Peyer's patch (tissue), 4 donors: ENCODE data around the gene RAMP3. TPM values are rescaled to one million over a fixed set of nuclear protein-coding genes. Genes with fewer than 3 reads are reported as not detected.

Experiments used
- DNase-seq, 3 donors: peaks; one replicate each; pipeline ENCODE4 v3.0.0-alpha.2; 2017 to 2019
- H3K27ac ChIP-seq, 4 donors: fragments of 200-600 bp; sonication (generic); one replicate each; pipeline ENCODE4 v1.5.1; 2016 to 2019
- H3K27me3 ChIP-seq, 2 donors: fragments of 200-600 bp; sonication (generic); one replicate each; pipeline ENCODE4 v1.5.1; 2019
- H3K36me3 ChIP-seq, 3 donors: fragments of 200-600 bp; sonication (generic); one replicate each; pipeline ENCODE4 v1.5.1; 2016 to 2019
- H3K4me1 ChIP-seq, 4 donors: fragments of 200-600 bp; sonication (generic); one replicate each; pipeline ENCODE4 v1.5.1; 2016 to 2019
- H3K4me3 ChIP-seq, 4 donors: fragments of 200-600 bp; sonication (generic); 1 replicate in 3 of 4; 2 replicates in 1 of 4; pipeline ENCODE4 v1.5.1; 2016 to 2019; ENCODE audit warnings: mild to moderate bottlenecking in 1 of 4
- H3K9me3 ChIP-seq, 4 donors: fragments of 200-600 bp; sonication (generic); one replicate each; pipeline ENCODE4 v1.5.1; 2016 to 2019; ENCODE audit warnings: mild to moderate bottlenecking in 1 of 4
- POLR2A ChIP-seq, 2 donors: fragments of 450-650 bp; IDR thresholded peaks; one replicate each; pipeline ENCODE4 v1.5.1; 2017; ENCODE audit warnings: antibody characterized with exemption in 2 of 2, mild to moderate bottlenecking in 2 of 2, moderate library complexity in 2 of 2
- total RNA-seq, 4 donors: library from RNA; depleted of rRNA; stranded (reverse); fragments of >200 nt; gene quantifications; one replicate each; pipeline ENCODE4 v1.1.0, GENCODE V29; 2016
- TF ChIP-seq, protein P1 (sequence below), 6 experiments: fragments of 450-650 bp in 4 of 6; fragments of 200-600 bp in 2 of 6; sonication (generic) in 1 of 6; IDR thresholded peaks; one replicate each; pipeline ENCODE4 v1.5.1; 2017 to 2019; ENCODE audit warnings: antibody characterized with exemption in 6 of 6, mild to moderate bottlenecking in 3 of 6, moderate library complexity in 1 of 6

RAMP3 gene
- total RNA-seq, 4 donors from 2014 or later = 8.6 to 89.1 (median 20.1) TPM

DNA sequence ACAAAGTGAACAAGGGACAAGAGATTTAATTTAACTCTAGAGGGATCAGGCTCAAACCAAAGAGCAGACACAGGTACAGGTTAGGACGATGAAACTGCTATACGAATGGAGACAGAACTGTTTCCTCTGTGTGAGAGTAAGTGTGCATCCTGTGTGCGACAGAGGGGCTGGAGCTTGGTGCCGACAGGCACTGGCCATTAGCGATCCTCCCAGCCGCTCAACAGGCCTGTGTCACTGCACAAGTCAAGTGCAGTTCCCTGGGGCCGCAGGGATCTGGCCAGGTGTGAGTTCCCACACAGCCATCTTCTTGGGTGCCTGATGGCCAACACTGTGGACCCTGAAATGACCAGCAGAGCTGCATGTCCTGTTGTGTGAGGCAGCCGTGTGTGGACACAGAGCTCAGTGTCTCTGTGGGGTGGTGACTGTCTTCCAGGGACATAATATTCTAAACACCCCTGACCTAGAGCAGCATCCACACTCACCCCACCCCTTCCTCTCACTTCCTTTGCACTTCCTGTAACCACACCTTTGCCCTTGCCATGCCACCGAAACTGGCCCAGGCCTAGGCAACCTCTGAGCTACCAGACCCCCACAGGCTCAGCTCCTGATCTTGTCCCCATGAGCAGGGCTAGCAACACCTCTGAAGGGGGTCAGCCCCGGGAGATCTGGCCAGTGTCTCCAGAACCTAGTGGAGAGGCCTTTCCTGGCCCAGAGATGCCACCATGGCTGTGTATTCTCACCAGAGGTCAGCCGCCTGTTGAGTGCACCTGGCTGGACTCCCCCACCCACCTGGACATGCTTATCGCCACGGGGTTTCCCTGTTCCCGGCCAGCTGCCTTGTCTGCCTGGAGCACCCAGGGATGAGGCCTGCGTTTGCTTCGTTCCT is 34.4 kb upstream of the RAMP3 start:
- Histone ChIP-seq H3K4me1 (no peaks in the 10 kb centered on the region), H3K27me3 (no peaks in the 10 kb centered on the region), H3K36me3 (no peaks in the 10 kb centered on the region), H3K27ac (no peak overlapping the region), H3K4me3 (no peak overlapping the region), H3K9me3 (no peaks in the 10 kb centered on the region)
- no peak for DNase-seq
- no peak for TF ChIP-seq POLR2A (IDR thresholded peaks at IDR 0.05)
- TF ChIP-seq, protein P1, sequence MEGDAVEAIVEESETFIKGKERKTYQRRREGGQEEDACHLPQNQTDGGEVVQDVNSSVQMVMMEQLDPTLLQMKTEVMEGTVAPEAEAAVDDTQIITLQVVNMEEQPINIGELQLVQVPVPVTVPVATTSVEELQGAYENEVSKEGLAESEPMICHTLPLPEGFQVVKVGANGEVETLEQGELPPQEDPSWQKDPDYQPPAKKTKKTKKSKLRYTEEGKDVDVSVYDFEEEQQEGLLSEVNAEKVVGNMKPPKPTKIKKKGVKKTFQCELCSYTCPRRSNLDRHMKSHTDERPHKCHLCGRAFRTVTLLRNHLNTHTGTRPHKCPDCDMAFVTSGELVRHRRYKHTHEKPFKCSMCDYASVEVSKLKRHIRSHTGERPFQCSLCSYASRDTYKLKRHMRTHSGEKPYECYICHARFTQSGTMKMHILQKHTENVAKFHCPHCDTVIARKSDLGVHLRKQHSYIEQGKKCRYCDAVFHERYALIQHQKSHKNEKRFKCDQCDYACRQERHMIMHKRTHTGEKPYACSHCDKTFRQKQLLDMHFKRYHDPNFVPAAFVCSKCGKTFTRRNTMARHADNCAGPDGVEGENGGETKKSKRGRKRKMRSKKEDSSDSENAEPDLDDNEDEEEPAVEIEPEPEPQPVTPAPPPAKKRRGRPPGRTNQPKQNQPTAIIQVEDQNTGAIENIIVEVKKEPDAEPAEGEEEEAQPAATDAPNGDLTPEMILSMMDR (IDR thresholded peaks at IDR 0.05) = no peak

DNA sequence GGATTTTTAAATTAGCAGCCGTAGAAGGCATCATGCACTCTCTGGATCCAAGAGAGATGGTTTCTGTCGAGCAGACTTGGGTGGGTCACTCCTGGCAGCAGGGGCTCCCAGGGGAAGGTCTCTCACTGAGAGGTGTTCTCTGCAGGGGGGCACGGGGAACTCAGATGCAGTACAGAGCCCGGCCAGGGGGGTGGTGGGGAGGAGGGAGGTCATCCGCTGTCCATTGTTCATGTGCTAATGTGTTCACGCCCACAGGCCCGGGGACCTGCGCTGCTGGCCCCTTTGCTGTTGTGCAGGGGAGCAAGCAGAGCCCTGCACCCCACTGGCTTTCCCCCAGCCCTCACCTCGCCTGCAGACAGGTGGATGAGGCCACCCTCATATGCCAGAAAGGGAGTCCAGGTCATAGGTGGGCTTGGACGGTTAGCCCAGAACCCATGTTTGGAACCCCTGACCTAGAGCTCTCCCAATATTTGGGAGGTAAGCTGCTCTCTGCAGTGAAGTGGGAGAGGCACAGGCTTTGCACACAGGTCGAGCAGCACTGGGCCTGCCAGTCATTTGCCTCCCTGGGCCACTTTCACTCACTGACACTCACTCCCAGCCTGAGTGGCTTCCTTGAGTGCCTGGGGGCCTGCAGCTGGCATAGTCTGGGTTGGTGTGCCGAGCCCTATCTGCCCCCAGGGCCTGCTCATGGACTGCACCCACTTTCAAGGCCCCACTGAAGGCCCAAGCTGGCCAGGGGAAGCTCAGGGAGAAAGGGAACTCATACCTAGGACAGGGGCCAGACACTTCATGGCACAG is 33.5 kb upstream of the RAMP3 start:
- Histone ChIP-seq H3K9me3 (no peaks in the 10 kb centered on the region), H3K4me3 (no peak overlapping the region), H3K27ac (no peak overlapping the region), H3K27me3 (no peaks in the 10 kb centered on the region), H3K4me1 (no peaks in the 10 kb centered on the region), H3K36me3 (no peaks in the 10 kb centered on the region)
- DNase-seq = no peak
- no peak for TF ChIP-seq POLR2A (IDR thresholded peaks at IDR 0.05)
- TF ChIP-seq, protein P1 (IDR thresholded peaks at IDR 0.05) = no peak

DNA sequence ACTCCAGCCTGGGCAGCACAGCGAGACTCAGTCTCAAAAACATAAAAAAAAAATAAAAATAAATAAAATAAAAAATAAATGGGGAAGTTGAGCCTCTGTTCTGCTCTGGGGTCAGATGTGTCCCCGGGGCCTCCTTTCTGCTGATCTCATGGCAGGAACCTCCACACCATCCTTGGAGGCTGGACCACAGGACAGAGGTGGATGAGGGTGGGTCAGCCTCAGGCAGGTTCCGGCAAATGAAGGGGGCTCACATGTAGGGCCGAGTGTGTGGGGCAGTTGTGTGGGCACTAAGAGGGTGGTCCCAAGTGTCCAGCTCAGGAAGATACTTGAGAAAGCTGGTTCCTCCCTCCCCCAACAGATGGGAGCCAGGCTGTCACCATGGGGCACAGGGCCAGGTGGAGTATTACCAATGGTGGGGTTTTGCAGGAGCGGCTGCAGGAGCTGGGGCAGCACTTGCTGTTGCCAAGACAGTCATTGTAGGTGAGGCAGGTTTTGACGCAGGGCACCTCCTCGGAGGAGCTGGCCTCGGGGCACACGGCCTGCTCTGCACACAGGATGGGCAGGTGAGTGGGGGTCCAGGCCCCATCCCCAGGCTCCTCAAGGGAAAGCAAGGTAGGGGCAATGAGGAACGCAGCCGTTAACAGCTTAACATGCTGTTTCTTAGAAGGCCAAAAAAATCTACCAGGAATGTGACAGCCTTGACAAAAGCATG is 32.2 kb upstream of the RAMP3 start:
- no peaks in the 10 kb centered on the region for H3K36me3 ChIP-seq
- no peaks in the 10 kb centered on the region for H3K9me3 ChIP-seq
- H3K4me1 ChIP-seq = no peaks in the 10 kb centered on the region
- H3K4me3 ChIP-seq = no peak overlapping the region
- TF ChIP-seq POLR2A (IDR thresholded peaks at IDR 0.05) = no peak
- TF ChIP-seq, protein P1 (IDR thresholded peaks at IDR 0.05) = no peak
- H3K27ac ChIP-seq = no peak overlapping the region
- DNase-seq = no peak
- H3K27me3 ChIP-seq = no peaks in the 10 kb centered on the region

DNA sequence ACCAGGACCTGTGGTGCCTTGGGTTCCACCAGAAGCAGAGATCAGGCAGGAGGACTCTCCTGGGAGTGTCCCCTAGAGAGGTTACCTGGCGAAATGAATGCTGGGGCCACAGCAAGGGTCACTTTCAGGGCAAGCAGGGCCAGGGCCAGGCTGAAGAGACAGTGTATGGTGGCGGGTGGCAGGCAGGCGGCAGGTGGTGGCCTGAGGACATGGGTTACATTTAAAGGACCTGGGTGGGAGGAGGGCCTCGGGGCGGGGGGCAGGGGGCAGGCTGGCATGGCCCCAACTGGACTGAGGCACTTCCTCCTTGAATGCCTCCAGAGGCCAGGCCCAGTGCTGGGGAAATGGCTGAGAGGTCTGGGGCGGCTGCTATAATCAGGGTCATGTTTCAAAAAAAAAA is 31.4 kb upstream of the RAMP3 start:
- TF ChIP-seq, protein P1 (IDR thresholded peaks at IDR 0.05) = no peak
- TF ChIP-seq POLR2A (IDR thresholded peaks at IDR 0.05) = no peak
- H3K36me3 ChIP-seq = no peaks in the 10 kb centered on the region
- no peak for DNase-seq
- H3K4me3 ChIP-seq = no peak overlapping the region
- H3K27ac ChIP-seq = no peak overlapping the region
- H3K9me3 ChIP-seq = no peaks in the 10 kb centered on the region
- H3K4me1 ChIP-seq = no peaks in the 10 kb centered on the region
- no peaks in the 10 kb centered on the region for H3K27me3 ChIP-seq

DNA sequence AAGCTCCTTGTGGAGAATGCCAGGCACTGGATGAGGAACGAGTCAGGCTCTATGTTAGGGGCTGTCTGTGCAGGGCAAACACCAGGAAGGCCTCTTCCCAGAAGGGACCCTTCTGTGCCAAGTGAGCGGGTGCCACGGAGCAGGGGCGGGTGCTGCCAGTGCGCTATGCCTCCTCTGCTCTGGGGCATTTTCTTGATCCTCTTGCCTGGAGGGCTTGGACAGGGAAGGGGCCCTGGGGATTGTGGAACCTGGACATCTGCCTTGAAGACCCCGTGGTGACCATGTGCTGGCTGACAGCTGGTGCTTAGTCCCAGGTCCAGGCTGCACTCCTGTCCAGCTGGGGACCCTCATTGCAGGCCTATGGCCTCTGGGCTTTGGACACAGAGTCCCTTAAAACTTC is 30.7 kb upstream of the RAMP3 start:
- Histone ChIP-seq H3K27ac (no peak overlapping the region), H3K36me3 (no peaks in the 10 kb centered on the region), H3K27me3 (no peaks in the 10 kb centered on the region), H3K4me1 (no peaks in the 10 kb centered on the region), H3K9me3 (no peaks in the 10 kb centered on the region), H3K4me3 (no peak overlapping the region)
- no peak for TF ChIP-seq POLR2A (IDR thresholded peaks at IDR 0.05)
- TF ChIP-seq, protein P1 (IDR thresholded peaks at IDR 0.05) = no peak
- DNase-seq = no peak
